Measurements from ENCODE around the gene FBLN5.

DNA sequence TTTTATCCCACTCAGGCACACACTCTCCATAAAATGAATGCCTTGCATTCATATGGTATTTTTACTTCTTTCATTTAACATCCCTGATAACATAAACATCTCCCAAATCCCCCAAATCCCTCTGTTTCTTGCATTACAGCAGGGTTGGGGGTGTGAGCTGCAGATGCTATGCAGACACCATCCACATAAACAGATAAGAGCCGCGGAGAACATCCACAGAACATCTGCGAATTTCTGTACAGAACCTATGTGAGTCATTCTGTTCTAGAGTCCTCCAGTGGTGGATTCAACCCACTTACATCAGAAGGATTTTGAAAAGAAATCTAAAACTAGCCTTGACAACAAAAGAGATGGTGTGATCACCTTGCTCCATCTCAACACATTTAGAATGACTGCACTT lies 20.3 kb downstream of the FBLN5 start:
- TF ChIP-seq EZH2 (IDR thresholded peaks at IDR 0.05) (no peak), POLR2AphosphoS5 (IDR thresholded peaks at IDR 0.05; ENCODE audit: borderline replicate concordance, low read depth, low read length) (no peak)
